PC-9 (cell line): Measurements from ENCODE around the gene VMA21. TPM values are rescaled to one million over a fixed set of nuclear protein-coding genes. Genes with fewer than 3 reads are reported as not detected.

Source experiments
- BruUV-seq: library from RNA; stranded (reverse); fragments of 400-500 nt; replicated peaks from 2 replicates; lab custom pipeline; 2021; lab: Mats Ljungman, UMichigan
- CTCF ChIA-PET: fragments of 300-600 bp; sonication (Branson Sonifier 250); formaldehyde crosslinking; loops from one replicate; lab custom pipeline; 2022; ENCODE audit warnings: antibody characterized with exemption; lab: Charles Lee
- POLR2A ChIA-PET: fragments of 300-600 bp; sonication (Branson Sonifier 250); formaldehyde crosslinking; loops from one replicate; lab custom pipeline; 2022; ENCODE audit warnings: antibody characterized with exemption; ENCODE audit not compliant: unreplicated experiment; lab: Charles Lee
- DNase-seq, 2 experiments: peaks; one replicate each; pipeline versions ENCODE4 v3.0.0 to v3.0.0-alpha.2; 2015 to 2022; ENCODE audit warnings: mixed read lengths in 1 of 2
- H2AFZ ChIP-seq: fragments of 200-600 bp; sonication (generic); 2 replicates; pipeline ENCODE4 v1.8.1; 2017; ENCODE audit warnings: antibody characterized with exemption
- H3F3A ChIP-seq: fragments of 200-600 bp; sonication (generic); 2 replicates; pipeline ENCODE4 v1.8.1; 2017; ENCODE audit warnings: antibody characterized with exemption, mild to moderate bottlenecking, low read depth; ENCODE audit not compliant: insufficient read depth
- H3K27ac ChIP-seq: fragments of 200-600 bp; sonication (generic); 2 replicates; pipeline ENCODE4 v1.6.1; 2016; ENCODE audit warnings: mixed run types
- H3K27me3 ChIP-seq: fragments of 200-600 bp; sonication (generic); 2 replicates; pipeline ENCODE4 v1.6.1; 2016; ENCODE audit warnings: low read depth, mixed run types; ENCODE audit not compliant: insufficient read depth
- H3K36me3 ChIP-seq: fragments of 200-600 bp; sonication (generic); 2 replicates; pipeline ENCODE4 v1.6.1; 2016; ENCODE audit warnings: low read depth, mixed run types
- H3K4me1 ChIP-seq: fragments of 200-600 bp; sonication (generic); replicated peaks from 2 replicates; pipeline ENCODE4 v1.6.1; 2016; ENCODE audit warnings: mixed run types; ENCODE audit not compliant: insufficient read depth
- H3K4me2 ChIP-seq: fragments of 200-600 bp; sonication (generic); 2 replicates; pipeline ENCODE4 v1.6.1; 2017; ENCODE audit warnings: mixed run types
- H3K4me3 ChIP-seq: fragments of 200-600 bp; sonication (generic); 2 replicates; pipeline ENCODE4 v1.6.1; 2016; ENCODE audit warnings: mixed run types
- H3K79me2 ChIP-seq: fragments of 200-600 bp; sonication (generic); 2 replicates; pipeline ENCODE4 v1.6.1; 2017; ENCODE audit warnings: low read depth, mixed run types
- H3K9me2 ChIP-seq: fragments of 200-600 bp; sonication (generic); 2 replicates; pipeline ENCODE4 v1.8.1; 2017; ENCODE audit warnings: mild to moderate bottlenecking; ENCODE audit not compliant: insufficient read depth
- H3K9me3 ChIP-seq: fragments of 200-600 bp; sonication (generic); 2 replicates; pipeline ENCODE4 v1.8.1; 2016; ENCODE audit warnings: low read depth; ENCODE audit not compliant: insufficient read depth
- H4K20me1 ChIP-seq: fragments of 200-600 bp; sonication (generic); 2 replicates; pipeline ENCODE4 v1.8.1; 2017; ENCODE audit not compliant: insufficient read depth
- CTCF ChIP-seq: fragments of 200-600 bp; sonication (generic); conservative IDR thresholded peaks from 2 replicates; pipeline ENCODE4 v1.6.1; 2017; ENCODE audit warnings: mixed run types, antibody characterized with exemption, mild to moderate bottlenecking, moderate library complexity
- EZH2 ChIP-seq: fragments of 200-600 bp; sonication (generic); IDR thresholded peaks from 2 replicates; pipeline ENCODE4 v1.8.0; 2017; ENCODE audit warnings: antibody characterized with exemption, low read depth
- intact Hi-C: fragments of 100-400 bp; cut with micrococcal nuclease; formaldehyde crosslinking; loops from one replicate; pipeline ENCODE4 v1.10.0; 2022; ENCODE audit not compliant: unreplicated experiment
- total RNA-seq: library from RNA; stranded (reverse); gene quantifications from 2 replicates; pipeline ENCODE4 v1.2.3, GENCODE V29; 2021

VMA21 gene
- total RNA-seq, 1 experiment from 2014 or later: 58.4 TPM

GRCh38 chrX:151448509-151448908 is 51.5 kb downstream of the VMA21 start:
- Histone ChIP-seq H3F3A (no peaks in the 10 kb centered on the region), H3K9me2 (0 out of 2 replicates have a peak, but pooled peaks cover 7% of the 10 kb centered on the region), H3K36me3 (no peaks in the 10 kb centered on the region), H3K4me2 (no peak overlapping the region), H3K27ac (no peak overlapping the region), H4K20me1 (no peaks in the 10 kb centered on the region), H2AFZ (no peak overlapping the region), H3K27me3 (no peaks in the 10 kb centered on the region), H3K9me3 (no peaks in the 10 kb centered on the region), H3K4me1 (no peaks in the 10 kb centered on the region), H3K4me3 (no peak overlapping the region), H3K79me2 (no peaks in the 10 kb centered on the region)
- DNase-seq: no peak
- TF ChIP-seq CTCF (no peak), EZH2 (no peak)
- CTCF ChIA-PET: no interaction called here
- intact Hi-C loops: no loop called here
- POLR2A ChIA-PET: no interaction called here
- BruUV-seq: no TSS peak

GRCh38 chrX:151458824-151459223 is 61.8 kb downstream of the VMA21 start:
- Histone ChIP-seq H3K36me3 (no peaks in the 10 kb centered on the region), H2AFZ (no peak overlapping the region), H3K4me3 (no peak overlapping the region), H3K9me2 (no peaks in the 10 kb centered on the region), H3K4me1 (no peaks in the 10 kb centered on the region), H3K27ac (no peak overlapping the region), H4K20me1 (no peaks in the 10 kb centered on the region), H3K79me2 (no peaks in the 10 kb centered on the region), H3K4me2 (no peak overlapping the region), H3K9me3 (no peaks in the 10 kb centered on the region), H3K27me3 (no peaks in the 10 kb centered on the region), H3F3A (no peaks in the 10 kb centered on the region)
- no peak for TF ChIP-seq EZH2
- no peak for TF ChIP-seq CTCF
- CTCF ChIA-PET: no interaction called here
- BruUV-seq: no TSS peak
- intact Hi-C loops: no loop called here
- DNase-seq: no peak
- POLR2A ChIA-PET: no interaction called here

Other genes with a start within 250 kb of the VMA21 start
- not detected in 2 replicates for gene GPR50, start 220.6 kb upstream of the VMA21 start, total RNA-seq
- not detected in 2 replicates for gene PASD1, start 166.5 kb downstream of the VMA21 start, total RNA-seq